Measurements from ENCODE around the gene SFTA2. TPM values are rescaled to one million over a fixed set of nuclear protein-coding genes. Genes with fewer than 3 reads are reported as not detected.

SFTA2 gene
- polyA plus RNA-seq, 1 donor (not counting 4 experiments of a cell fraction or from before 2014, with no cell fraction given) = not detected

DNA sequence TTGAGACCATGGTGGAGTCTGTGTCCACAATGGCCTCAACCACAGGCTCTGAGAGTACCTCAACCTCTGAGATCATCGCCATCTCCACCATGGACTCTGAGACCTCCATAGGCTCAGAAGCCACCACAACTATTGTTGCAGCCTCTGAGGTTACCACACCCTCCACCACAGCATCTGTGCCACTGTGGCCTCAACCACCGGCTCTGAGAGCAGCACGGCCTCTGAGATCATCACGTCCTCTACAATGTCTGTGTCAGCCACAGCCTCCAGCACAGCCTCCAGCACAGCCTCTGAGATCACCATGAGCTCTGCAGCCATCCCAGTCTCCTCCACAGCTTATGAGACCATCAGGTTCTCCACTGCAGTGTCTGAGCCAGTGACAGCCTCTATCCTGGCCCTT, 32.1 kb upstream of the SFTA2 start:
- Histone ChIP-seq H3K4me2 (ENCODE audit: control insufficient read depth, extremely low read depth, insufficient read depth, low read depth, low read length) (no peak overlapping the region), H3K79me2 (ENCODE audit: control insufficient read depth, insufficient read depth, low read length) (no peaks in the 10 kb centered on the region), H3K27ac (ENCODE audit: control insufficient read depth, insufficient read depth, low read length) (no peak overlapping the region), H3K4me3 (ENCODE audit: control insufficient read depth in 2 of 3, extremely low read depth in 1 of 3, insufficient read depth in 2 of 3, low read depth in 1 of 3, low read length in 3 of 3) (no peak overlapping the region), H3K36me3 (ENCODE audit: control insufficient read depth in 2 of 2, extremely low read depth in 1 of 2, insufficient read depth in 2 of 2, low read length in 2 of 2) (no peaks in the 10 kb centered on the region), H3K27me3 (ENCODE audit: control insufficient read depth, extremely low read depth, insufficient read depth, low read length) (no peaks in the 10 kb centered on the region), H3K9ac (ENCODE audit: control insufficient read depth, extremely low read depth, insufficient read depth, low read length) (no peak overlapping the region), H3K9me1 (ENCODE audit: control insufficient read depth, extremely low read depth, insufficient read depth, low read length) (no peaks in the 10 kb centered on the region), H4K20me1 (ENCODE audit: control insufficient read depth, extremely low read depth, insufficient read depth, low read length) (no peaks in the 10 kb centered on the region), H3K9me3 (ENCODE audit: control insufficient read depth, low read depth, low read length) (no peaks in the 10 kb centered on the region), H3K4me1 (ENCODE audit: control insufficient read depth, extremely low read depth, insufficient read depth, low read length) (peaks cover 5% of the 10 kb centered on the region), H2AFZ (ENCODE audit: control insufficient read depth, low read length) (no peak overlapping the region)
- dilution Hi-C loops (cut with MboI; ENCODE audit: extremely low pct_ligation_motif_present, low sequenced_read_pairs) = no loop called here
- no peak for DNase-seq (ENCODE audit: low read depth, low spot score)
- TF ChIP-seq, protein P1, sequence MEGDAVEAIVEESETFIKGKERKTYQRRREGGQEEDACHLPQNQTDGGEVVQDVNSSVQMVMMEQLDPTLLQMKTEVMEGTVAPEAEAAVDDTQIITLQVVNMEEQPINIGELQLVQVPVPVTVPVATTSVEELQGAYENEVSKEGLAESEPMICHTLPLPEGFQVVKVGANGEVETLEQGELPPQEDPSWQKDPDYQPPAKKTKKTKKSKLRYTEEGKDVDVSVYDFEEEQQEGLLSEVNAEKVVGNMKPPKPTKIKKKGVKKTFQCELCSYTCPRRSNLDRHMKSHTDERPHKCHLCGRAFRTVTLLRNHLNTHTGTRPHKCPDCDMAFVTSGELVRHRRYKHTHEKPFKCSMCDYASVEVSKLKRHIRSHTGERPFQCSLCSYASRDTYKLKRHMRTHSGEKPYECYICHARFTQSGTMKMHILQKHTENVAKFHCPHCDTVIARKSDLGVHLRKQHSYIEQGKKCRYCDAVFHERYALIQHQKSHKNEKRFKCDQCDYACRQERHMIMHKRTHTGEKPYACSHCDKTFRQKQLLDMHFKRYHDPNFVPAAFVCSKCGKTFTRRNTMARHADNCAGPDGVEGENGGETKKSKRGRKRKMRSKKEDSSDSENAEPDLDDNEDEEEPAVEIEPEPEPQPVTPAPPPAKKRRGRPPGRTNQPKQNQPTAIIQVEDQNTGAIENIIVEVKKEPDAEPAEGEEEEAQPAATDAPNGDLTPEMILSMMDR (optimal IDR thresholded peaks at IDR 0.05 in 1 of 3, IDR thresholded peaks at IDR 0.05 in 1 of 3, conservative IDR thresholded peaks at IDR 0.05 in 1 of 3; ENCODE audit: extremely low read depth in 1 of 3, insufficient read depth in 2 of 3, low read length in 3 of 3) = no peak
- no peak for TF ChIP-seq EZH2 (IDR thresholded peaks at IDR 0.05; ENCODE audit: low read length)
- FAIRE-seq = no peak

DNA sequence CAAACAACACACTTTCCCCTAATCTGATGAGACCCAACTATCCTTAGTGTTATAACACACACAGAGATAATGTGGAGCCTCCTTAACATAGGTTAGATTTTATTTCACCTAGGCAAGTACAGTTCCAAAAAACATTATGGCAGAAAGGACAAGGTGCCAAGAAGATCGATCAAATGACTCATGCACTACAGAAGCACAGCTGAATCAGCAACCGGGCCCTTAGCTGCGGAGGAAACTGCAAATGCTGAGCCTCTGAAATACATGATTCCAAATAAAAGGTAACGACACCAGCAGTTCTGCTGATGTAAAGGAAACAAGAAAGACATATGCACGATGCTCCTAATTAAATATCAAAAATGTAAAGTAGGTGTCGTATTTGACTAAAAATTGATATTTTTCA, 31.7 kb upstream of the SFTA2 start:
- DNase-seq (ENCODE audit: low read depth, low spot score) = no peak
- Histone ChIP-seq H2AFZ (ENCODE audit: control insufficient read depth, low read length) (no peak overlapping the region), H3K27ac (ENCODE audit: control insufficient read depth, insufficient read depth, low read length) (no peak overlapping the region), H3K9me1 (ENCODE audit: control insufficient read depth, extremely low read depth, insufficient read depth, low read length) (no peaks in the 10 kb centered on the region), H3K9me3 (ENCODE audit: control insufficient read depth, low read depth, low read length) (no peaks in the 10 kb centered on the region), H4K20me1 (ENCODE audit: control insufficient read depth, extremely low read depth, insufficient read depth, low read length) (no peaks in the 10 kb centered on the region), H3K79me2 (ENCODE audit: control insufficient read depth, insufficient read depth, low read length) (no peaks in the 10 kb centered on the region), H3K4me2 (ENCODE audit: control insufficient read depth, extremely low read depth, insufficient read depth, low read depth, low read length) (no peak overlapping the region), H3K4me3 (ENCODE audit: control insufficient read depth in 2 of 3, extremely low read depth in 1 of 3, insufficient read depth in 2 of 3, low read depth in 1 of 3, low read length in 3 of 3) (no peak overlapping the region), H3K4me1 (ENCODE audit: control insufficient read depth, extremely low read depth, insufficient read depth, low read length) (peaks cover 5% of the 10 kb centered on the region), H3K27me3 (ENCODE audit: control insufficient read depth, extremely low read depth, insufficient read depth, low read length) (no peaks in the 10 kb centered on the region), H3K9ac (ENCODE audit: control insufficient read depth, extremely low read depth, insufficient read depth, low read length) (no peak overlapping the region), H3K36me3 (ENCODE audit: control insufficient read depth in 2 of 2, extremely low read depth in 1 of 2, insufficient read depth in 2 of 2, low read length in 2 of 2) (no peaks in the 10 kb centered on the region)
- TF ChIP-seq EZH2 (IDR thresholded peaks at IDR 0.05; ENCODE audit: low read length) = no peak
- TF ChIP-seq, protein P1 (optimal IDR thresholded peaks at IDR 0.05 in 1 of 3, IDR thresholded peaks at IDR 0.05 in 1 of 3, conservative IDR thresholded peaks at IDR 0.05 in 1 of 3; ENCODE audit: extremely low read depth in 1 of 3, insufficient read depth in 2 of 3, low read length in 3 of 3) = no peak
- dilution Hi-C loops (cut with MboI; ENCODE audit: extremely low pct_ligation_motif_present, low sequenced_read_pairs) = no loop called here
- FAIRE-seq = peak; percentile 81

Measured in keratinocyte (primary cell).